AG10803 (cell line): ENCODE measurements around the gene SOX5.

Experiments
- DNase-seq: peaks from one replicate; pipeline ENCODE4 v3.0.0; 2010; ENCODE audit warnings: low read depth
- H3K4me3 ChIP-seq: 2 replicates; pipeline ENCODE4 v1.5.1; 2011; ENCODE audit warnings: mild to moderate bottlenecking, low read length, control low read depth
- CTCF ChIP-seq: conservative IDR thresholded peaks from 2 replicates; pipeline ENCODE4 v1.5.1; 2011; ENCODE audit warnings: mild to moderate bottlenecking, low read length, control low read depth, inconsistent platforms

SOX5 gene

GRCh38 chr12:23750923-23751322 is 198.5 kb downstream of the SOX5 start:
- no peak for TF ChIP-seq CTCF
- H3K4me3 ChIP-seq: no peak overlapping the region
- no peak for DNase-seq

GRCh38 chr12:23744696-23745095 is 204.8 kb downstream of the SOX5 start:
- DNase-seq: no peak
- TF ChIP-seq CTCF: no peak
- no peak overlapping the region for H3K4me3 ChIP-seq

GRCh38 chr12:23742574-23742973 is 206.9 kb downstream of the SOX5 start:
- DNase-seq: no peak
- TF ChIP-seq CTCF: no peak
- no peak overlapping the region for H3K4me3 ChIP-seq

- H3K4me3 ChIP-seq: no peak overlapping the region
- no peak for TF ChIP-seq CTCF
These were observed 218.0 kb downstream of the SOX5 start for GRCh38 chr12:23731493-23731892.

GRCh38 chr12:23731035-23731434 is 218.4 kb downstream of the SOX5 start:
- DNase-seq: no peak
- no peak for TF ChIP-seq CTCF
- no peak overlapping the region for H3K4me3 ChIP-seq

More at GRCh38 chr12:23731493-23731892, 218.0 kb downstream of the SOX5 start:
- no peak for DNase-seq

GRCh38 chr12:23729359-23729758 is 220.1 kb downstream of the SOX5 start:
- H3K4me3 ChIP-seq: no peak overlapping the region
- no peak for DNase-seq
- no peak for TF ChIP-seq CTCF

- H3K4me3 ChIP-seq: no peak overlapping the region
- TF ChIP-seq CTCF: no peak
- DNase-seq: no peak
These were observed 222.8 kb downstream of the SOX5 start for GRCh38 chr12:23726646-23727045.
